Measurements from ENCODE around the gene ACTG2. TPM values are rescaled to one million over a fixed set of nuclear protein-coding genes. Genes with fewer than 3 reads are reported as not detected.
A peak's percentile ranks its signal among the peaks of the same experiment; 100 is the strongest.

The ACTG2 gene
- total and polyA plus RNA-seq, 10 of the 15 experiments (the other 5 are each of a cell fraction or from before 2014, with no cell fraction given) = 0.06 to 0.97 (median 0.12) TPM; not detected in 7

DNA sequence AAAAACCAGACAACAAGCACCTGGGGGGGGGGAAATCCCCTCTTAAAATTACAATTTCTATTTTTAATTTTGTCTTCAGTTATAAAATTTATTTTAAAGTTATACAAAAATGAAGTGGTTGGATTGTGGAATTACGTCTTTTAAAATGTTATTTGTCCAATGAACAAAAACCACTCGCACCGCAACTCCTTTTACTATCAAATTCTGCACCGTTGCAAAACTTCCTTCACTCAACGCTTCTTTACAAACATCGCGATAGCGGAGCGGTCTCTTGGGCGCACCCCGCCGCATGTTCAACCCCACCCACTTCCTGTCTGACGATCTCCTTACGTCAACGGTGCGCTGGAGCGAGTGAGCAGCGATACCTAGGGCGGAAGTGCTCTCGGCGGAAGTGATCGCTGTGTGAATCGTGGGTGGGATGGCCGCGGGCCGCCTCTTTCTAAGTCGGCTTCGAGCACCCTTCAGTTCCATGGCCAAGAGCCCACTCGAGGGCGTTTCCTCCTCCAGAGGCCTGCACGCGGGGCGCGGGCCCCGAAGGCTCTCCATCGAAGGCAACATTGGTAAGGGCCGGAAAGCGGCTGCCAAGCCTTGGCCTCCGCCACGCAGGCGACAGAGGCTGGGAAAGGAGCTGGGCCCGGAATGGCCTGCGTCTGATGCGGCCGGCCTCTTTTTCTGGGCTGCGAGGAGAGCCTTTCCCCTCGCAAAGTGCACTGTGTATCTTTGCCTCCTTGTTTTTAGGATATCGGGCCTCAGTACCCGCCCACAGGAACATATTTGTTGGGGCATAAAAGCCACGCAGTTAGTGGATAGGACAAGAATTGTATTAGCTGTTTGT lies 33.9 kb downstream of the ACTG2 start, which contains the start of gene DGUOK (continued):
- TF ChIP-seq, protein P1, sequence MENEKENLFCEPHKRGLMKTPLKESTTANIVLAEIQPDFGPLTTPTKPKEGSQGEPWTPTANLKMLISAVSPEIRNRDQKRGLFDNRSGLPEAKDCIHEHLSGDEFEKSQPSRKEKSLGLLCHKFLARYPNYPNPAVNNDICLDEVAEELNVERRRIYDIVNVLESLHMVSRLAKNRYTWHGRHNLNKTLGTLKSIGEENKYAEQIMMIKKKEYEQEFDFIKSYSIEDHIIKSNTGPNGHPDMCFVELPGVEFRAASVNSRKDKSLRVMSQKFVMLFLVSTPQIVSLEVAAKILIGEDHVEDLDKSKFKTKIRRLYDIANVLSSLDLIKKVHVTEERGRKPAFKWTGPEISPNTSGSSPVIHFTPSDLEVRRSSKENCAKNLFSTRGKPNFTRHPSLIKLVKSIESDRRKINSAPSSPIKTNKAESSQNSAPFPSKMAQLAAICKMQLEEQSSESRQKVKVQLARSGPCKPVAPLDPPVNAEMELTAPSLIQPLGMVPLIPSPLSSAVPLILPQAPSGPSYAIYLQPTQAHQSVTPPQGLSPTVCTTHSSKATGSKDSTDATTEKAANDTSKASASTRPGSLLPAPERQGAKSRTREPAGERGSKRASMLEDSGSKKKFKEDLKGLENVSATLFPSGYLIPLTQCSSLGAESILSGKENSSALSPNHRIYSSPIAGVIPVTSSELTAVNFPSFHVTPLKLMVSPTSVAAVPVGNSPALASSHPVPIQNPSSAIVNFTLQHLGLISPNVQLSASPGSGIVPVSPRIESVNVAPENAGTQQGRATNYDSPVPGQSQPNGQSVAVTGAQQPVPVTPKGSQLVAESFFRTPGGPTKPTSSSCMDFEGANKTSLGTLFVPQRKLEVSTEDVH (IDR thresholded peaks at IDR 0.05; ENCODE audit: low read depth, partially characterized antibody) = no peak
- TF ChIP-seq MTA2 (IDR thresholded peaks at IDR 0.05; ENCODE audit: low read depth) = peak; percentile 37; the same call in 1 of the 2 replicates
- peak; percentile 89 for TF ChIP-seq CBFB (IDR thresholded peaks at IDR 0.05; ENCODE audit: low read depth)
- no peak for TF ChIP-seq SUZ12 (IDR thresholded peaks at IDR 0.05; ENCODE audit: unreplicated experiment)
- TF ChIP-seq SUPT20H (IDR thresholded peaks at IDR 0.05; ENCODE audit: borderline replicate concordance, control insufficient read depth, low read depth, low read length) = no peak
- TF ChIP-seq, protein P2, sequence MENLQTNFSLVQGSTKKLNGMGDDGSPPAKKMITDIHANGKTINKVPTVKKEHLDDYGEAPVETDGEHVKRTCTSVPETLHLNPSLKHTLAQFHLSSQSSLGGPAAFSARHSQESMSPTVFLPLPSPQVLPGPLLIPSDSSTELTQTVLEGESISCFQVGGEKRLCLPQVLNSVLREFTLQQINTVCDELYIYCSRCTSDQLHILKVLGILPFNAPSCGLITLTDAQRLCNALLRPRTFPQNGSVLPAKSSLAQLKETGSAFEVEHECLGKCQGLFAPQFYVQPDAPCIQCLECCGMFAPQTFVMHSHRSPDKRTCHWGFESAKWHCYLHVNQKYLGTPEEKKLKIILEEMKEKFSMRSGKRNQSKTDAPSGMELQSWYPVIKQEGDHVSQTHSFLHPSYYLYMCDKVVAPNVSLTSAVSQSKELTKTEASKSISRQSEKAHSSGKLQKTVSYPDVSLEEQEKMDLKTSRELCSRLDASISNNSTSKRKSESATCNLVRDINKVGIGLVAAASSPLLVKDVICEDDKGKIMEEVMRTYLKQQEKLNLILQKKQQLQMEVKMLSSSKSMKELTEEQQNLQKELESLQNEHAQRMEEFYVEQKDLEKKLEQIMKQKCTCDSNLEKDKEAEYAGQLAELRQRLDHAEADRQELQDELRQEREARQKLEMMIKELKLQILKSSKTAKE (IDR thresholded peaks at IDR 0.05; ENCODE audit: low read depth, poor library complexity, severe bottlenecking) = peak; percentile 43
- TF ChIP-seq EP300 (IDR thresholded peaks at IDR 0.05; ENCODE audit: borderline replicate concordance in 1 of 2, control insufficient read depth in 1 of 2, low read depth in 2 of 2, low read length in 2 of 2) = peak; percentile 13 to 25; a peak in 2 of 4 replicates
- TF ChIP-seq EZH2 (IDR thresholded peaks at IDR 0.05; ENCODE audit: borderline replicate concordance, control insufficient read depth, low read depth, low read length) = no peak
- peak; percentile 91; the same call in 1 of the 2 replicates for TF ChIP-seq TAF1 (IDR thresholded peaks at IDR 0.05; ENCODE audit: borderline replicate concordance, low read depth, low read length)
- TF ChIP-seq MEF2B (IDR thresholded peaks at IDR 0.05; ENCODE audit: partially characterized antibody, poor library complexity, severe bottlenecking) = peak; percentile 40
- TF ChIP-seq TCF7 (IDR thresholded peaks at IDR 0.05; ENCODE audit: borderline replicate concordance) = 0 out of 2 replicates have a peak, but pooled peaks have one; percentile 40
- TF ChIP-seq RB1 (IDR thresholded peaks at IDR 0.05; ENCODE audit: borderline replicate concordance) = peak; percentile 84
- TF ChIP-seq ZNF207 (IDR thresholded peaks at IDR 0.05; ENCODE audit: borderline replicate concordance) = peak; percentile 82; the same call in 1 of the 2 replicates
- peak; percentile 85; the same call in 1 of the 2 replicates for TF ChIP-seq ZBED1 (IDR thresholded peaks at IDR 0.05; ENCODE audit: borderline replicate concordance)
- no peak for TF ChIP-seq NR2C2 (IDR thresholded peaks at IDR 0.05; ENCODE audit: borderline replicate concordance, control insufficient read depth, insufficient read length, low read depth)
- TF ChIP-seq TCF12 (IDR thresholded peaks at IDR 0.05; ENCODE audit: low read depth, low read length) = peak; percentile 33; the same call in 1 of the 2 replicates
- peak; percentile 92 for TF ChIP-seq ELK1 (IDR thresholded peaks at IDR 0.05; ENCODE audit: low read depth, low read length)
- peak; percentile 70 for TF ChIP-seq PKNOX1 (IDR thresholded peaks at IDR 0.05)
